AG04449 (cell line): ENCODE data around the gene WASF2.

Experiments used
- CTCF ChIA-PET: fragments of 350-600 bp; formaldehyde crosslinking; extraction: SDS; loops from one replicate; lab custom pipeline; 2021; ENCODE audit warnings: antibody characterized with exemption; lab: Yijun Ruan, JAX
- POLR2A ChIA-PET: fragments of 400-600, 350-600 bp; formaldehyde crosslinking; extraction: SDS; loops from one replicate; lab custom pipeline; 2020; ENCODE audit warnings: antibody characterized with exemption, inconsistent platforms; lab: Yijun Ruan, JAX
- DNase-seq: peaks from one replicate; pipeline ENCODE4 v3.0.0-alpha.2; 2010; ENCODE audit warnings: low read depth, low spot score
- H3K4me3 ChIP-seq: 2 replicates; pipeline ENCODE4 v1.5.1; 2011; ENCODE audit warnings: low read depth, mild to moderate bottlenecking, control low read depth, low read length
- CTCF ChIP-seq: IDR thresholded peaks from one replicate; pipeline ENCODE4 v1.5.1; 2011; ENCODE audit warnings: mild to moderate bottlenecking, moderate library complexity, low read length, control low read depth, inconsistent platforms; ENCODE audit not compliant: insufficient read depth; ENCODE audit errors: missing control alignments

The WASF2 gene

GRCh38 chr1:27444632-27445031 lies 45.3 kb downstream of the WASF2 start:
- ChIA-PET POLR2A (no interaction called here), CTCF (interaction anchor here (1.3 kb wide), 1 partner anchor 39 kb away, joined by 3 read pairs; no protein-coding TSS in a partner anchor)
- no peak overlapping the region for H3K4me3 ChIP-seq
- DNase-seq, result no peak
- TF ChIP-seq CTCF, result no peak

DNA sequence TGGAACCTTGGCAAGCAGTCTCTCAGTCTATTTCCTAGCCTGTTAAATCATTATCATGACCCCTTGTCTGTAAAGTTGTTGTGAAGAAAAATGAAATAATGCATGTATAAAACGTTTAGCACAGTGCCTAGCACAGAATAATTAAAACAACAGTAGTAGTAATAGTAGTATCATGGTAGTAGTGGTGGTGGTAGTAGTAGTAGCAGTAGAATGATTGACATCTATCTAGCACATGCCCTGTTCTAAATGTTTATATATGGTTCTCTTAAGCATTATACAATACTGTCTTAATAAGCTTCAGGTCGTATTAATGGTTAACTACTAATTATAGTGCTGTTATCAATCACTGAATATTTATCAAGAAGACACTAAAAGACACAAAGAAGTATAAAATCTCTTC lies 50.8 kb downstream of the WASF2 start:
- ChIA-PET POLR2A (no interaction called here), CTCF (interaction anchor here (1.1 to 1.5 kb wide), 4 partner anchors 11 to 118 kb away, joined by 3 to 6 read pairs (median 4); no protein-coding TSS in a partner anchor)
- H3K4me3 ChIP-seq, result no peak overlapping the region
- no peak for DNase-seq
- TF ChIP-seq CTCF, result no peak

DNA sequence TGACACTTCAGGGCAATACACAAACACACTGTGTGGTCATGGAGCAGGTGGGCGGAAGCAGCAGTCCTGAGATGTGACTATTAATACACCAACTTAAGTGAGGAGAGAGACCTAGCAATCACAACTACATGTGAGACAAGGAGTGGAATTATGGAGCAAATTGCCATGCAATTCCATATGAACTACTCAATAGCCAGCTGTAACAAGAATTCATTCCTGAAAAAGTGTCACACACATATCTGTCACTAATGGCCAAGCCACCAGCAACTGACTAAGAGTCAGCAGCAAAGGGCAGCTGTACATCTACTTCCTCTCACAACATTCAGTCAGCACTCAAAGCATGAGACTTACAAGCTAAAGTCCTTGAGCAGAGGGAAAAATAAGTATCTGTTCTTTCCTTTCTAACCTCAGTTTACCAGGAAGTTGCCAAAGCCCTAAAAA lies 51.3 kb downstream of the WASF2 start:
- DNase-seq, result no peak
- H3K4me3 ChIP-seq, result no peak overlapping the region
- ChIA-PET CTCF (interaction anchor here (0.9 to 1.5 kb wide), 5 partner anchors 9 to 118 kb away, joined by 3 to 6 read pairs (median 3); no protein-coding TSS in a partner anchor), POLR2A (no interaction called here)
- TF ChIP-seq CTCF, result no peak

GRCh38 chr1:27436204-27437159 lies 53.5 kb downstream of the WASF2 start:
- ChIA-PET POLR2A (interaction anchor here (0.7 kb wide), 1 partner anchor 53 kb away, joined by 5 read pairs; no protein-coding TSS in a partner anchor), CTCF (interaction anchor here (0.8 to 2.0 kb wide), 6 partner anchors 12 to 170 kb away, joined by 3 to 9 read pairs (median 5); no protein-coding TSS in a partner anchor)
- no peak for TF ChIP-seq CTCF
- DNase-seq, result peak; percentile 10
- H3K4me3 ChIP-seq, result no peak overlapping the region

DNA sequence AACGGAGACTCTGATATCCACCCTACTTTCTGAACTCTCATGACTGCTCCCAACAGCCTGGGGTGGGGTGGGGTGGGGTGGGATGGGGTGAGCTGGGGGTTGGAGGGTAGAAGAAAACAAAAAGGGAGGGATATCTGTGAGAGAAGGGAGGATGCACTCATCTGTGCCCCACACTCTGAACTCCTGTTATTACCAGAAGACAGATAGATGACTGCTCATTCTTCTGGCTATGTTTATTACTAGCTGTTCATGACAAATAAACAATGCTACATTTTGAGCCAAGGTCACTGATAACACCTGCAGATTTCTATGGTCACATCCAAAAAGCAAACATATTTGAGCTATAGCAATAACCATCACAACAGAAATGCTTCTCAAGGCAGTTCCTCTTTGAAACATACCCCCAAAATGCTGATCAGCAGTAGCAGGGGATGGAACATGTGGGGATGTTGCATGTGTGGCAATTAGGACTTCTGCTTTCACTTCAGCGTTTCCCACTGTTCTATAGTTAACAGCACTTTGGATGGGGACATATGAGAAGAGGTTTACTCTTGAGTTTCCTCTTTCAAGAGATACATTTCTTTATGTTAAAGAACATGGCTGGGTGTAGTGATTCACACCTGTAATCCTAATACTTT lies 54.3 kb downstream of the WASF2 start:
- DNase-seq, result no peak
- CTCF ChIA-PET, result interaction anchor here (0.8 to 2.0 kb wide), 6 partner anchors 12 to 173 kb away, joined by 3 to 9 read pairs (median 5); no protein-coding TSS in a partner anchor
- H3K4me3 ChIP-seq, result no peak overlapping the region
- TF ChIP-seq CTCF, result no peak
- POLR2A ChIA-PET, result no interaction called here
